Calu3 (cell line): ENCODE results near the gene KRTAP29-1. TPM values are rescaled to one million over a fixed set of nuclear protein-coding genes. Genes with fewer than 3 reads are reported as not detected.

Experiments
- BruUV-seq: library from RNA; stranded (reverse); fragments of 400-500 nt; replicated peaks from 2 replicates; lab custom pipeline; 2021; lab: Mats Ljungman, UMichigan
- CTCF ChIA-PET: fragments of 300-600 bp; sonication (Branson Sonifier 250); formaldehyde crosslinking; loops from one replicate; lab custom pipeline; 2022; ENCODE audit warnings: antibody characterized with exemption; lab: Charles Lee
- DNase-seq: peaks from one replicate; pipeline ENCODE4 v3.0.0; 2022
- H3K27ac Mint-ChIP-seq: one replicate; pipeline ENCODE4 v1.8.0; 2022; ENCODE audit warnings: mixed read lengths; ENCODE audit not compliant: unreplicated experiment
- H3K27me3 Mint-ChIP-seq: one replicate; pipeline ENCODE4 v1.8.0; 2022; ENCODE audit warnings: mixed read lengths; ENCODE audit not compliant: unreplicated experiment
- H3K36me3 Mint-ChIP-seq: one replicate; pipeline ENCODE4 v1.8.0; 2022; ENCODE audit warnings: mild to moderate bottlenecking, moderate library complexity, mixed read lengths; ENCODE audit not compliant: insufficient read depth, unreplicated experiment
- H3K4me1 Mint-ChIP-seq: one replicate; pipeline ENCODE4 v1.8.0; 2022; ENCODE audit warnings: mild to moderate bottlenecking, low read depth, mixed read lengths; ENCODE audit not compliant: unreplicated experiment
- H3K4me3 Mint-ChIP-seq: one replicate; pipeline ENCODE4 v1.8.0; 2022; ENCODE audit warnings: mild to moderate bottlenecking, low read depth, moderate library complexity, mixed read lengths; ENCODE audit not compliant: unreplicated experiment
- H3K9me3 Mint-ChIP-seq: one replicate; pipeline ENCODE4 v1.8.0; 2022; ENCODE audit warnings: low read depth, mixed read lengths; ENCODE audit not compliant: unreplicated experiment
- intact Hi-C: fragments of 100-400 bp; cut with micrococcal nuclease; formaldehyde crosslinking; loops from one replicate; pipeline ENCODE4 v1.10.0; 2022; ENCODE audit not compliant: unreplicated experiment
- total RNA-seq: library from RNA; stranded (reverse); gene quantifications from 2 replicates; pipeline ENCODE4 v1.2.3, GENCODE V29; 2022
- TF ChIP-seq, protein P1 (sequence below): fragments of 200-600 bp; IDR thresholded peaks from one replicate; pipeline ENCODE4 v1.8.0; 2022; ENCODE audit warnings: antibody characterized with exemption; ENCODE audit not compliant: unreplicated experiment

KRTAP29-1 gene
- total RNA-seq, 1 experiment from 2014 or later, result not detected

GRCh38 chr17:41329279-41329948 lies 26.8 kb upstream of the KRTAP29-1 start:
- TF ChIP-seq, protein P1, sequence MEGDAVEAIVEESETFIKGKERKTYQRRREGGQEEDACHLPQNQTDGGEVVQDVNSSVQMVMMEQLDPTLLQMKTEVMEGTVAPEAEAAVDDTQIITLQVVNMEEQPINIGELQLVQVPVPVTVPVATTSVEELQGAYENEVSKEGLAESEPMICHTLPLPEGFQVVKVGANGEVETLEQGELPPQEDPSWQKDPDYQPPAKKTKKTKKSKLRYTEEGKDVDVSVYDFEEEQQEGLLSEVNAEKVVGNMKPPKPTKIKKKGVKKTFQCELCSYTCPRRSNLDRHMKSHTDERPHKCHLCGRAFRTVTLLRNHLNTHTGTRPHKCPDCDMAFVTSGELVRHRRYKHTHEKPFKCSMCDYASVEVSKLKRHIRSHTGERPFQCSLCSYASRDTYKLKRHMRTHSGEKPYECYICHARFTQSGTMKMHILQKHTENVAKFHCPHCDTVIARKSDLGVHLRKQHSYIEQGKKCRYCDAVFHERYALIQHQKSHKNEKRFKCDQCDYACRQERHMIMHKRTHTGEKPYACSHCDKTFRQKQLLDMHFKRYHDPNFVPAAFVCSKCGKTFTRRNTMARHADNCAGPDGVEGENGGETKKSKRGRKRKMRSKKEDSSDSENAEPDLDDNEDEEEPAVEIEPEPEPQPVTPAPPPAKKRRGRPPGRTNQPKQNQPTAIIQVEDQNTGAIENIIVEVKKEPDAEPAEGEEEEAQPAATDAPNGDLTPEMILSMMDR, result peak; percentile 98
- H3K4me3 Mint-ChIP-seq, result no peak overlapping the region
- H3K9me3 Mint-ChIP-seq, result no peaks in the 10 kb centered on the region
- no peaks in the 10 kb centered on the region for H3K36me3 Mint-ChIP-seq
- H3K4me1 Mint-ChIP-seq, result peaks cover 11% of the 10 kb centered on the region
- peak; percentile 85 for DNase-seq
- no TSS peak for BruUV-seq
- H3K27me3 Mint-ChIP-seq, result no peaks in the 10 kb centered on the region
- no peak overlapping the region for H3K27ac Mint-ChIP-seq
- CTCF ChIA-PET, result interaction anchor here (0.6 to 2.2 kb wide), 7 partner anchors 40 to 497 kb away, joined by 3 to 6 read pairs (median 3); no protein-coding TSS in a partner anchor
- intact Hi-C loops, result loop anchor here (2.0 to 10.0 kb wide), 2 partner anchors 335 to 473 kb away; no protein-coding TSS in a partner anchor

DNA sequence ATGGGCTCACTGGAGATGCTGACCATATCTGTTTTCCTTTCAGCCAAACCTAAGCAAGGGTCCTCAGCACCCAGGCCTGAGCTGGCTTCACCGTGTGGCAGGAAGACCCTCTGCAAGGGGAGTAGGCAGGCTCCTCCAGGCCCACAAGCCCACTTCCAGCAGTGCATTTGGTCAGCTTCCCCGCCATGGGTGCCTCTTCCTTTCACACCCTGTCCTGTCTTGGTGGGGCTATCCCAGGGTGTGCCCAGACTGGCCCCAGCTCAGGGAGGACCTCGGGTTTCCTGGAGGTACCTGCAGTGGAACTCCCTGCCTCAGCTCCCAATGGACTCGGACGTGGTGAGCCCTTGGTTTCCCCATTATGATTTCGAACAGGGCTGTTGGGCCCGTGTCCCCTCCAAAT lies 25.6 kb upstream of the KRTAP29-1 start:
- Mint-ChIP-seq H3K27ac (no peak overlapping the region), H3K4me3 (no peak overlapping the region), H3K9me3 (no peaks in the 10 kb centered on the region), H3K27me3 (no peaks in the 10 kb centered on the region), H3K4me1 (peaks cover 19% of the 10 kb centered on the region), H3K36me3 (no peaks in the 10 kb centered on the region)
- CTCF ChIA-PET, result interaction anchor here (0.5 to 2.2 kb wide), 2 partner anchors 220 to 341 kb away, joined by 3 to 6 read pairs; no protein-coding TSS in a partner anchor
- DNase-seq, result no peak
- TF ChIP-seq, protein P1, result no peak
- intact Hi-C loops, result loop anchor here (2.0 to 10.0 kb wide), 2 partner anchors 337 to 471 kb away; no protein-coding TSS in a partner anchor
- BruUV-seq, result no TSS peak

GRCh38 chr17:41327411-41328120 lies 24.9 kb upstream of the KRTAP29-1 start:
- BruUV-seq, result no TSS peak
- intact Hi-C loops, result loop anchor here (2.0 to 10.0 kb wide), 2 partner anchors 337 to 471 kb away; no protein-coding TSS in a partner anchor
- H3K27me3 Mint-ChIP-seq, result no peaks in the 10 kb centered on the region
- no peaks in the 10 kb centered on the region for H3K9me3 Mint-ChIP-seq
- CTCF ChIA-PET, result interaction anchor here (2.2 kb wide), 1 partner anchor 221 kb away, joined by 6 read pairs; no protein-coding TSS in a partner anchor
- DNase-seq, result no peak
- TF ChIP-seq, protein P1, result no peak
- H3K36me3 Mint-ChIP-seq, result no peaks in the 10 kb centered on the region
- H3K4me1 Mint-ChIP-seq, result peaks cover 23% of the 10 kb centered on the region
- H3K4me3 Mint-ChIP-seq, result no peak overlapping the region
- no peak overlapping the region for H3K27ac Mint-ChIP-seq

GRCh38 chr17:41326173-41327145 lies 23.8 kb upstream of the KRTAP29-1 start:
- Mint-ChIP-seq H3K4me1 (peaks cover 30% of the 10 kb centered on the region), H3K36me3 (no peaks in the 10 kb centered on the region), H3K4me3 (no peak overlapping the region), H3K9me3 (no peaks in the 10 kb centered on the region), H3K27ac (no peak overlapping the region), H3K27me3 (no peaks in the 10 kb centered on the region)
- intact Hi-C loops, result loop anchor here (10.0 kb wide), 1 partner anchor 338 kb away; no protein-coding TSS in a partner anchor
- TF ChIP-seq, protein P1, result no peak
- no TSS peak for BruUV-seq
- DNase-seq, result no peak
- CTCF ChIA-PET, result interaction anchor here (0.6 to 1.2 kb wide), 2 partner anchors 100 to 222 kb away, joined by 4 to 6 read pairs; no protein-coding TSS in a partner anchor
